C4-2B (cell line): ENCODE data around the gene ZNRF3.
"Not testable (repeated sequence)": the region's sequence is repeated elsewhere in the genome, so short reads cannot be mapped to it uniquely, and the experiment has no call there.

Experiments
- H3K27ac ChIP-seq: fragments of 450-650 bp; 2 replicates; pipeline ENCODE4 v1.5.1; 2017
- ZFX ChIP-seq: fragments of 450-650 bp; IDR thresholded peaks from 2 replicates; pipeline ENCODE4 v1.6.1; 2017
- TF ChIP-seq, protein P1 (sequence below): fragments of 450-650 bp; conservative IDR thresholded peaks from 2 replicates; pipeline ENCODE4 v1.5.1; 2017; ENCODE audit warnings: mild to moderate bottlenecking

The ZNRF3 gene

GRCh38 chr22:28940441-28940840 is 57.1 kb downstream of the ZNRF3 start:
- no peak overlapping the region for H3K27ac ChIP-seq
- TF ChIP-seq, protein P1, sequence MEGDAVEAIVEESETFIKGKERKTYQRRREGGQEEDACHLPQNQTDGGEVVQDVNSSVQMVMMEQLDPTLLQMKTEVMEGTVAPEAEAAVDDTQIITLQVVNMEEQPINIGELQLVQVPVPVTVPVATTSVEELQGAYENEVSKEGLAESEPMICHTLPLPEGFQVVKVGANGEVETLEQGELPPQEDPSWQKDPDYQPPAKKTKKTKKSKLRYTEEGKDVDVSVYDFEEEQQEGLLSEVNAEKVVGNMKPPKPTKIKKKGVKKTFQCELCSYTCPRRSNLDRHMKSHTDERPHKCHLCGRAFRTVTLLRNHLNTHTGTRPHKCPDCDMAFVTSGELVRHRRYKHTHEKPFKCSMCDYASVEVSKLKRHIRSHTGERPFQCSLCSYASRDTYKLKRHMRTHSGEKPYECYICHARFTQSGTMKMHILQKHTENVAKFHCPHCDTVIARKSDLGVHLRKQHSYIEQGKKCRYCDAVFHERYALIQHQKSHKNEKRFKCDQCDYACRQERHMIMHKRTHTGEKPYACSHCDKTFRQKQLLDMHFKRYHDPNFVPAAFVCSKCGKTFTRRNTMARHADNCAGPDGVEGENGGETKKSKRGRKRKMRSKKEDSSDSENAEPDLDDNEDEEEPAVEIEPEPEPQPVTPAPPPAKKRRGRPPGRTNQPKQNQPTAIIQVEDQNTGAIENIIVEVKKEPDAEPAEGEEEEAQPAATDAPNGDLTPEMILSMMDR = no peak
- TF ChIP-seq ZFX = no peak

DNA sequence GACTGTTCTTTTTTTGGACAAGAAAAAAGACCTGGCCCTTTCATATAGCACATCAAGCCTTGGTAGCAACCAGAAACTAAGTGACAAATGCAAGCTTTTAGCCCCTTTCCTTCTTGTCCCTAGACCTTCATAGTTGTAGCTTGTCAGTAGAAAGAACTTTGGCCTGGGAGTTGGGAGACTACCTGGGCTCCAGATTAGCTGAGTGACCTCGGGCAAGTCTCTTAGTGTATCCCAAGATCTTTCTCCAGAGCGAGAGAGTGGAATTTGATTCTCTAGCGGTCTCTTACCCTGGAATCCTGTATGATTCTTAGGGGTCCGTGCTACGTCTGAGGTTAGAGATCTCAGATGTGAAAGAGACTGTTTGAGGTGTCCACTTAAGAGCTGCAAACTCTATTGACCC is 59.0 kb downstream of the ZNRF3 start:
- no peak overlapping the region for H3K27ac ChIP-seq
- TF ChIP-seq ZFX = no peak
- TF ChIP-seq, protein P1 = no peak

GRCh38 chr22:28942801-28943500 is 59.6 kb downstream of the ZNRF3 start:
- TF ChIP-seq ZFX = no peak
- TF ChIP-seq, protein P1 = no peak
- H3K27ac ChIP-seq = no peak overlapping the region

- no peak overlapping the region for H3K27ac ChIP-seq
These were observed 60.1 kb downstream of the ZNRF3 start for GRCh38 chr22:28943501-28943879.

GRCh38 chr22:28947125-28947524 is 63.8 kb downstream of the ZNRF3 start:
- no peak overlapping the region for H3K27ac ChIP-seq
- no peak for TF ChIP-seq ZFX
- TF ChIP-seq, protein P1 = no peak

More at GRCh38 chr22:28943501-28943879, 60.1 kb downstream of the ZNRF3 start:
- no peak for TF ChIP-seq ZFX
- TF ChIP-seq, protein P1 = no peak

GRCh38 chr22:28948424-28948823 is 65.1 kb downstream of the ZNRF3 start:
- no peak for TF ChIP-seq ZFX
- TF ChIP-seq, protein P1 = no peak
- H3K27ac ChIP-seq = no peak overlapping the region

DNA sequence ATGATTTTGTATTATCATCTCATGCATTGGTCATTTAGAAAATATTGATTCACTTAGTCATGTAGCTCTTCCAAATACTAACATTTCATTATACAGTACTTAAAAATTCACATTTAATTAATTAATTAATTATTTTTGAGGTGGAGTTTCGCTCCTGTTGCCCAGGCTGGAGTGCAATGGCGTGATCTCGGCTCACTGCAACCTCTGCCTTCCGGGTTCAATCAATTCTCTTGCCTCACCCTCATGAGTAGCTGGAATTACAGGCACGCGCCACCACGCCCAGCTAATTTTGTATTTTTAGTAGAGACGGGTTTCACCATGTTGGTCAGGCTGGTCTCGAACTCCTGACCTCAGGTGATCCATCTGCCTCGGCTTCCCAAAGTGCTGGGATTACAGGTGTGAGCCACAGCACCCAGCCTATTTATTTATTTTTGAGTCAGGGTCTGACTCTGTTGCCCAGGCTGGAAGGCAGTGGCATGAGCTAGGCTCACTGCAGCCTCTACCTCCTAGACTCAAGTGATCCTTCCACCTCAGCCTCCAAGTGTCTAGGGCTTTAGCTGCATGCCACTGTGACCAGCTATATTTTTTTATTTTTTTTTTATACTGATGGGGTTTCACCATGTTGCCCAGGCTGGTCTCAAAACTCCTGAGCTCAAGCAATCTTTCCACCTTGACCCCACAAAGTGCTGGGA is 65.6 kb downstream of the ZNRF3 start:
- H3K27ac ChIP-seq = not testable (repeated sequence)

DNA sequence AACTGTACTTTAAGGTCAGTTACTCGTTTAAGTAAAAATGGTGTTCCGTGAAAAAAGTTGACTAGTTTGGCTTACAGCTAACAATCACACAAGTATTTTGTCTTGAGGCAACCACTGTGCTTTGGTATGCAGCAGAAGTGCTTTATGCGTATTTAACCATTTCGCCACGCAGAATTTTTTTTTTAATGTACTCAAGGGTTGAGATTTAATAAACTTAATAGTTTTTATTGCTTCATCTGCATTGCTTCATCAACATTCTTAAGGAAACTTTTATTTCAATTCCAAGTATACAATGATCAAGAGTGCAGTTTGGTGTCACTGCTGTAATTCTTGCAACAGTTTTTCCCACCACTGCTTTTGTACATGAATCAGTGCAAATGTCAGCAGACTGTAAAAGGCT is 66.4 kb downstream of the ZNRF3 start:
- TF ChIP-seq, protein P1 = no peak
- no peak for TF ChIP-seq ZFX
- H3K27ac ChIP-seq = no peak overlapping the region
